Activated CD4-positive, CD25-positive, alpha-beta regulatory T cell treated with anti-CD3 and anti-CD28 coated beads, Interleukin-2, amount 50 U/mL, for 72 hours (primary cell): Measurements from ENCODE around the gene CATSPERZ.

Experiments used
- DNase-seq: peaks from one replicate; pipeline ENCODE4 v3.0.0; 2021

CATSPERZ gene

GRCh38 chr11:64342869-64343745 is 42.9 kb downstream of the CATSPERZ start:
- no peak for DNase-seq

- DNase-seq, result no peak
These were observed 43.8 kb downstream of the CATSPERZ start for GRCh38 chr11:64343767-64344559.

GRCh38 chr11:64344787-64345186 is 44.6 kb downstream of the CATSPERZ start:
- DNase-seq, result no peak

GRCh38 chr11:64347193-64347867 is 47.2 kb downstream of the CATSPERZ start:
- DNase-seq, result no peak

GRCh38 chr11:64348383-64349024 is 48.3 kb downstream of the CATSPERZ start:
- DNase-seq, result no peak

- DNase-seq, result no peak
These were observed 48.8 kb downstream of the CATSPERZ start for GRCh38 chr11:64349025-64349387.

- DNase-seq, result no peak
These were observed 49.2 kb downstream of the CATSPERZ start for GRCh38 chr11:64349404-64349803.

- DNase-seq, result no peak
These were observed 51.0 kb downstream of the CATSPERZ start for GRCh38 chr11:64351136-64351631.

- DNase-seq, result no peak
These were observed 52.2 kb downstream of the CATSPERZ start for GRCh38 chr11:64352099-64352994.

- DNase-seq, result no peak
These were observed 53.0 kb downstream of the CATSPERZ start for GRCh38 chr11:64352995-64353714.

GRCh38 chr11:64353715-64354506 is 53.8 kb downstream of the CATSPERZ start:
- no peak for DNase-seq
